OCI-LY3 (cell line): ENCODE data around the gene PHF20.

Source experiments
- H2AFZ ChIP-seq: fragments of 200-600, 300-600 bp; shearing (Covaris generic); 2 replicates; pipeline ENCODE4 v1.6.0; 2014; ENCODE audit warnings: antibody characterized with exemption, low read depth, low read length
- H3K27ac ChIP-seq: fragments of 200-600, 300-600 bp; sonication (generic); 2 replicates; pipeline ENCODE4 v1.5.1; 2014; ENCODE audit warnings: mild to moderate bottlenecking, low read length, moderate library complexity, mixed read lengths
- H3K27me3 ChIP-seq: fragments of 200-600, 300-600 bp; sonication (generic); 2 replicates; pipeline ENCODE4 v1.6.1; 2014; ENCODE audit warnings: low read depth, low read length, mixed read lengths
- H3K36me3 ChIP-seq: fragments of 200-600, 300-600 bp; sonication (generic); replicated peaks from 2 replicates; pipeline ENCODE3; 2014; ENCODE audit warnings: low read depth, low read length, mixed read lengths
- H3K4me1 ChIP-seq: fragments of 300-600, 200-600 bp; sonication (generic); 2 replicates; pipeline ENCODE4 v1.6.1; 2014; ENCODE audit warnings: low read length, mixed read lengths
- H3K4me2 ChIP-seq: fragments of 200-600, 300-600 bp; sonication (generic); 2 replicates; pipeline ENCODE4 v1.6.1; 2014; ENCODE audit warnings: low read length, mixed read lengths
- H3K4me3 ChIP-seq: fragments of 300-600, 200-600 bp; sonication (generic); 2 replicates; pipeline ENCODE4 v1.5.1; 2014; ENCODE audit warnings: antibody characterized with exemption, mild to moderate bottlenecking, low read length, moderate library complexity
- H3K79me2 ChIP-seq: fragments of 300-600, 200-600 bp; shearing (Covaris generic); 2 replicates; pipeline ENCODE4 v1.6.1; 2014; ENCODE audit warnings: mild to moderate bottlenecking, low read length, mixed read lengths
- H3K9ac ChIP-seq: fragments of 300-600, 200-600 bp; shearing (Covaris generic); 2 replicates; pipeline ENCODE4 v1.6.0; 2014; ENCODE audit warnings: mild to moderate bottlenecking, low read length, moderate library complexity
- H3K9me3 ChIP-seq: fragments of 200-600, 300-600 bp; shearing (Covaris generic); 2 replicates; pipeline ENCODE4 v1.6.1; 2014; ENCODE audit warnings: low read length, mixed read lengths; ENCODE audit not compliant: insufficient read depth
- H4K20me1 ChIP-seq: fragments of 200-600, 300-600 bp; sonication (generic); 2 replicates; pipeline ENCODE4 v1.6.1; 2016; ENCODE audit warnings: low read length, mixed read lengths; ENCODE audit not compliant: insufficient read depth
- EZH2phosphoT487 ChIP-seq: fragments of 200-600 bp; shearing (Covaris generic); IDR thresholded peaks from 2 replicates; pipeline ENCODE4 v1.6.1; 2018; ENCODE audit warnings: antibody characterized with exemption, mixed run types, low read depth
- TF ChIP-seq, protein P1 (sequence below): fragments of 200-600, 300-600 bp; sonication (generic); IDR thresholded peaks from 2 replicates; pipeline ENCODE4 v1.5.1; 2014; ENCODE audit warnings: antibody characterized with exemption, low read length, low read depth

Gene PHF20

DNA sequence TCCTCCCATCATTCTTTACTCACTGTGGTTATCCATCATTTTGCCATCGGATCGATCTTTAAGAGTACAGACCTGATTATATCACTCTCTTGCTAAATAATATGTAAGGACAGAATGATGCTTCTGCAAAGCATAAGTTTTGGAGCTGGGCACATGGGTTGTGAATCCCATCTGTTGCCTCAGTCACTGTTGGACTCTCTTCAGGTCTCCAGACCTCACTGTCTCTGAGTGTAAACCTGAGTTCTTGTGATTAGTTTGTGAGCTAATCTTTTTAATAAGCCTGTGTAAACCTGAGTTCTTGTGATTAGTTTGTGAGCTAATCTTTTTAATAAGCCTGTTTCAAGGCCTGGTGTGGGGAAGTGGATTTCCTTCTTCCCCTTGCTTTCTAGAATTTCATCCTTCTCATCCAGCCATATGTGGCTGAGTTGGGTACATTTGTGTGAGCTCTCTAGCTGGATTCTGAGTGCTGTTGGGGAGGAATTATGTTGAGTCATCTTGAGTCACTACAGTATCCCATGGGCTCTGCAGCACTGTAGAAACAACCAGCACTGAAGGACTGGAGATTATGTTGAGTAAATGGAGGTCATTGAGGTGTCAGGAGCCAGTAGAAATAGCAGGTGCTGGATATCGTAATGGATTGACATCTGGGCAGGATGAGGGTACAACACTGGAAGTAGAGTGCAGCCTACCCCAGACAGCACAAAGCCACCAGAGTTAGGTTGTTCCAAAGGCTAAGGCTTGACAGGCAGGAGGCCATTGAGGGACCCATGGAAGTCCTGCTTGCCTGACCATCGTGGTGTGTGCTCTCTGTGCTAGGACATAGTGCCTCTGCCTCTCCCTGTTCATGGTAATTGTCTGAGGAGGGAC lies 130.1 kb downstream of the PHF20 start:
- TF ChIP-seq, protein P1, sequence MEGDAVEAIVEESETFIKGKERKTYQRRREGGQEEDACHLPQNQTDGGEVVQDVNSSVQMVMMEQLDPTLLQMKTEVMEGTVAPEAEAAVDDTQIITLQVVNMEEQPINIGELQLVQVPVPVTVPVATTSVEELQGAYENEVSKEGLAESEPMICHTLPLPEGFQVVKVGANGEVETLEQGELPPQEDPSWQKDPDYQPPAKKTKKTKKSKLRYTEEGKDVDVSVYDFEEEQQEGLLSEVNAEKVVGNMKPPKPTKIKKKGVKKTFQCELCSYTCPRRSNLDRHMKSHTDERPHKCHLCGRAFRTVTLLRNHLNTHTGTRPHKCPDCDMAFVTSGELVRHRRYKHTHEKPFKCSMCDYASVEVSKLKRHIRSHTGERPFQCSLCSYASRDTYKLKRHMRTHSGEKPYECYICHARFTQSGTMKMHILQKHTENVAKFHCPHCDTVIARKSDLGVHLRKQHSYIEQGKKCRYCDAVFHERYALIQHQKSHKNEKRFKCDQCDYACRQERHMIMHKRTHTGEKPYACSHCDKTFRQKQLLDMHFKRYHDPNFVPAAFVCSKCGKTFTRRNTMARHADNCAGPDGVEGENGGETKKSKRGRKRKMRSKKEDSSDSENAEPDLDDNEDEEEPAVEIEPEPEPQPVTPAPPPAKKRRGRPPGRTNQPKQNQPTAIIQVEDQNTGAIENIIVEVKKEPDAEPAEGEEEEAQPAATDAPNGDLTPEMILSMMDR: no peak
- TF ChIP-seq EZH2phosphoT487: no peak
- H3K4me1 ChIP-seq: no peaks in the 10 kb centered on the region
- peaks cover 24% of the 10 kb centered on the region for H4K20me1 ChIP-seq
- no peak overlapping the region for H3K4me2 ChIP-seq
- no peaks in the 10 kb centered on the region for H3K27me3 ChIP-seq
- no peak overlapping the region for H2AFZ ChIP-seq
- H3K36me3 ChIP-seq: peaks cover 29% of the 10 kb centered on the region
- H3K9ac ChIP-seq: no peak overlapping the region
- H3K79me2 ChIP-seq: no peaks in the 10 kb centered on the region
- no peak overlapping the region for H3K4me3 ChIP-seq
- no peaks in the 10 kb centered on the region for H3K9me3 ChIP-seq
- no peak overlapping the region for H3K27ac ChIP-seq

DNA sequence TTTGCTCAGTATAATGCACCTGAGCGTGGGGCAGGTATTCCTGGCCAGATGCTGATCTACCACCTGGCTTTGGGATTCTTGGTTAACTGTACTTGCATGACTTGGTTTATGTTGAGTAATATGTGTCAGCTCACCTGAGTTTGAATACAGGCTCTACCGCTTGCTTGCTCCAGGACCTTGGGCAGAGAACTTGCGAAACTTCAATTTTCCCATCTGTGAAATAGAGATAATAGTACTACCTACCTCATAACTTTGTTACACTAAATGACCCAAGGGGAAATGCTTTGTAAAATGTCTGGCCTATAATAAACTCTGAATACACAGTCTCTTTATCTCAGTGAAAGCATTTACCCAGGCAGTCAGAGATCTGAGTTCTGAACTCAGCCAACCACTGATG lies 130.7 kb downstream of the PHF20 start:
- Histone ChIP-seq H2AFZ (no peak overlapping the region), H3K9me3 (no peaks in the 10 kb centered on the region), H3K27me3 (no peaks in the 10 kb centered on the region), H3K4me1 (no peaks in the 10 kb centered on the region), H4K20me1 (peaks cover 23% of the 10 kb centered on the region), H3K27ac (no peak overlapping the region), H3K79me2 (no peaks in the 10 kb centered on the region), H3K4me2 (no peak overlapping the region), H3K4me3 (no peak overlapping the region), H3K36me3 (peaks cover 32% of the 10 kb centered on the region), H3K9ac (no peak overlapping the region)
- TF ChIP-seq EZH2phosphoT487: no peak
- TF ChIP-seq, protein P1: no peak

DNA sequence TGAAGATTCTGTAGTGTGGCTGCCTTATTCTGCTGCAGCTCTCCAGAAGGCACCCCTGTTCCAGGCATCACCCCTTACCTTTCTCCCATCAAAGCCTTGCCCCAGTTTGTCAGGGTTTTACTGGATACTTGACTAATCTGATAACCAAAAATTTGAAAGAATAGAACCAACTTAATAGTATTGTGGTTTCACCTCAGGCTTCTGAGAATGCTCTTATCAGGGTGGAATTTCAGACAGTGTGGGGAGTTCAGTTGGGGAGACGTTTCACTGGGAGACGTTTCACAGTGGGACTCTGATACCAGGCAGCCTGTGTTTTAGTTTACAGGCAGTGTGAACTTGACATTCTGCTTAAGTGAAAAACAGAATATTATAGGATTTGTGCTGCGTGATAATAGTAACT lies 132.0 kb downstream of the PHF20 start:
- Histone ChIP-seq H2AFZ (no peak overlapping the region), H3K36me3 (peaks cover 34% of the 10 kb centered on the region), H3K4me1 (peaks cover 10% of the 10 kb centered on the region), H3K27me3 (no peaks in the 10 kb centered on the region), H3K79me2 (no peaks in the 10 kb centered on the region), H3K27ac (no peak overlapping the region), H3K9me3 (no peaks in the 10 kb centered on the region), H4K20me1 (peaks cover 36% of the 10 kb centered on the region), H3K4me2 (no peak overlapping the region), H3K9ac (no peak overlapping the region), H3K4me3 (no peak overlapping the region)
- TF ChIP-seq EZH2phosphoT487: no peak
- TF ChIP-seq, protein P1: no peak

DNA sequence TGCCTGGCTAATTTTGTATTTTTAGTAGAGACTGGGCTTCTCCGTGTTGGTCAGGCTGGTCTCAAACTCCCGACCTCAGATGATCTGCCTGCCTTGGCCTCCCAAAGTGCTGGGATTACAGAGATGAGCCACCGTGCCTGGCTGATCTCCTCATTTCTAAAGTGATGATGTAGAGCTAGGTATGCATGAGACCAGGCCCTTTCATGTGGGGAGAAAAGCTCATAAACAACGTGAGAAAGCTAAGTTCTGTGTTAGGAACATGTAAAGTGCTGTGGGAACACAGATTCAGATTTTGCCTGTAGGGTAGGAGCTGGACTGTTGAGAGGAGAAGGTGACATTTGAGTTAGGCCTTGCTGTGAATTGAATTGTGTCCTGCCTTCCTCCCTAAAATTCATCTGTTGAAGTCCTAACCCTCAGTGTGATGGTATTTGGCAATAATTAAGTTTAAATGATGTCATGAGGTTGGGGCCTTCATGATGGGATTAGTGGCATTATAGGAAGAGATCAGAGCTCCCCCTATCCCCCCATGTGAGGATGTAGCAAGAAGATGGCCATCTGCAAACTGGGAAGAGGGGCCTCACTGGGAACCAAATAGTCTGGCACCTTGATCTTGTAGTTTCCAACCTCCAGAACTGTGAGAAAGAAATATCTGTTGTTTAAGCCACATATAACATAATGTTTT lies 133.3 kb downstream of the PHF20 start:
- TF ChIP-seq, protein P1: no peak
- TF ChIP-seq EZH2phosphoT487: no peak
- Histone ChIP-seq H2AFZ (no peak overlapping the region), H4K20me1 (peaks cover 48% of the 10 kb centered on the region), H3K27me3 (no peaks in the 10 kb centered on the region), H3K79me2 (no peaks in the 10 kb centered on the region), H3K4me1 (peaks cover 22% of the 10 kb centered on the region), H3K9ac (no peak overlapping the region), H3K27ac (no peak overlapping the region), H3K4me3 (no peak overlapping the region), H3K36me3 (peaks cover 27% of the 10 kb centered on the region), H3K4me2 (no peak overlapping the region), H3K9me3 (no peaks in the 10 kb centered on the region)
